Kidney tubule cell (primary cell): ENCODE results near the gene GATAD2A.

ENCODE experiments used
- DNase-seq: peaks from one replicate; pipeline ENCODE4 v3.0.0-alpha.2; 2018; ENCODE audit warnings: low spot score

Gene GATAD2A

GRCh38 chr19:19490214-19490968, 84.9 kb downstream of the GATAD2A start:
- DNase-seq, result peak; percentile 85

GRCh38 chr19:19491321-19492025, 86.0 kb downstream of the GATAD2A start:
- no peak for DNase-seq

- no peak for DNase-seq
Measured at GRCh38 chr19:19492026-19492610, 86.6 kb downstream of the GATAD2A start.

GRCh38 chr19:19493841-19494546, 88.5 kb downstream of the GATAD2A start:
- DNase-seq, result no peak

GRCh38 chr19:19495614-19496603, 90.4 kb downstream of the GATAD2A start:
- no peak for DNase-seq

- DNase-seq, result no peak
Measured at GRCh38 chr19:19498255-19498991, 92.9 kb downstream of the GATAD2A start.

GRCh38 chr19:19499272-19499995, 94.0 kb downstream of the GATAD2A start:
- DNase-seq, result no peak

GRCh38 chr19:19500975-19501644, 95.6 kb downstream of the GATAD2A start:
- no peak for DNase-seq

GRCh38 chr19:19501798-19502197, 96.3 kb downstream of the GATAD2A start:
- DNase-seq, result no peak

- DNase-seq, result no peak
Measured at GRCh38 chr19:19502281-19502680, 96.8 kb downstream of the GATAD2A start.

GRCh38 chr19:19502808-19503602, 97.5 kb downstream of the GATAD2A start:
- DNase-seq, result no peak

- DNase-seq, result no peak
Measured at GRCh38 chr19:19504754-19505668, 99.5 kb downstream of the GATAD2A start.

GRCh38 chr19:19505669-19506326, 100.3 kb downstream of the GATAD2A start:
- DNase-seq, result no peak

- DNase-seq, result no peak
Measured at GRCh38 chr19:19506592-19506991, 101.1 kb downstream of the GATAD2A start.

GRCh38 chr19:19507354-19507753, 101.9 kb downstream of the GATAD2A start:
- no peak for DNase-seq

GRCh38 chr19:19508217-19508616, 102.7 kb downstream of the GATAD2A start:
- no peak for DNase-seq

GRCh38 chr19:19510432-19510831, 105.0 kb downstream of the GATAD2A start:
- no peak for DNase-seq
